ENCODE data around the gene PTPRQ.

GRCh38 chr12:80415466-80415865 is 28.6 kb upstream of the PTPRQ start:
- TF ChIP-seq CTCF (IDR thresholded peaks at IDR 0.05) (no peak), POLR2A (IDR thresholded peaks at IDR 0.05) (no peak), POLR2AphosphoS5 (IDR thresholded peaks at IDR 0.05) (no peak), EP300 (IDR thresholded peaks at IDR 0.05) (no peak)

Data from gastroesophageal sphincter (tissue), 3 donors.